ENCODE measurements around the gene NFXL1. TPM values are rescaled to one million over a fixed set of nuclear protein-coding genes. Genes with fewer than 3 reads are reported as not detected.

NFXL1 gene
- total and polyA plus RNA-seq, 10 of the 15 experiments (the other 5 are each of a cell fraction or from before 2014, with no cell fraction given) = 8.1 to 16.5 (median 13.1) TPM

- ChIA-PET SMC1A (ENCODE audit: uncharacterized antibody, unreplicated experiment) (no interaction called here), RAD21 (ENCODE audit: unreplicated experiment) (no interaction called here), CTCF (interaction anchor here (0.8 to 3.0 kb wide), 2 partner anchors 20 to 114 kb away, joined by 3 to 10 read pairs; partner anchors contain the start of gene CORIN), POLR2A (interaction anchor here (0.6 kb wide), 1 partner anchor 334 kb away, joined by 3 read pairs; no protein-coding TSS in a partner anchor)
- Histone ChIP-seq H4K20me1 (ENCODE audit: control insufficient read depth, insufficient read depth) (no peaks in the 10 kb centered on the region), H3K79me2 (ENCODE audit: control insufficient read depth, insufficient read depth, low read length) (no peaks in the 10 kb centered on the region), H3K4me2 (ENCODE audit: control insufficient read depth, insufficient read depth) (no peak overlapping the region), H3K27ac (ENCODE audit: control insufficient read depth, insufficient read depth) (no peak overlapping the region), H3K27me3 (replicated peaks in 1 of 2; ENCODE audit: control insufficient read depth in 2 of 2, insufficient read depth in 2 of 2, low read length in 1 of 2) (peaks cover 0 to 2% of the 10 kb centered on the region in 2 experiments; a peak in 1 of 4 replicates), H3K9ac (ENCODE audit: control insufficient read depth, insufficient read depth, low read length) (no peak overlapping the region), H2AFZ (ENCODE audit: control insufficient read depth, low read depth, low read length) (peak overlapping the region; percentile 23), H3K4me1 (ENCODE audit: control insufficient read depth, insufficient read depth, low read length) (no peaks in the 10 kb centered on the region), H3K4me3 (no peak overlapping the region), H3K9me3 (replicated peaks; ENCODE audit: control insufficient read depth, insufficient read depth, low read length) (no peaks in the 10 kb centered on the region), H3K36me3 (ENCODE audit: control insufficient read depth in 2 of 2, insufficient read depth in 2 of 2, low read length in 1 of 2) (no peaks in the 10 kb centered on the region)
- no peak for DNase-seq (ENCODE audit: low read depth, low spot score)
- intact Hi-C loops (cut with micrococcal nuclease; ENCODE audit: unreplicated experiment) = no loop called here
- in situ Hi-C loops (cut with MboI) = no loop called here
- no peak for TF ChIP-seq RB1 (IDR thresholded peaks at IDR 0.05; ENCODE audit: borderline replicate concordance)
- TF ChIP-seq JUND (IDR thresholded peaks at IDR 0.05; ENCODE audit: low read depth, low read length) = no peak
- no peak for TF ChIP-seq CHD4 (IDR thresholded peaks at IDR 0.05)
- no peak for TF ChIP-seq MXI1 (IDR thresholded peaks at IDR 0.05; ENCODE audit: low read depth, low read length)
- TF ChIP-seq FOXK2 (IDR thresholded peaks at IDR 0.05) = no peak
- TF ChIP-seq HSF1 (IDR thresholded peaks at IDR 0.05; ENCODE audit: low read depth, low read length) = no peak
- no peak for TF ChIP-seq IRF3 (IDR thresholded peaks at IDR 0.05)
- no peak for TF ChIP-seq FOS (IDR thresholded peaks at IDR 0.05; ENCODE audit: borderline replicate concordance, extremely low read depth, insufficient read length)
- TF ChIP-seq SIX5 (IDR thresholded peaks at IDR 0.05; ENCODE audit: low read depth, low read length, severe bottlenecking) = no peak
- ATAC-seq = no peak
- 37% methylated on average over 1 of the region's 1 CpG for WGBS (ENCODE audit: insufficient coverage, insufficient replicate concordance, low lambda C conversion rate, missing lambda C conversion rate)
- no peak for FAIRE-seq
- BruUV-seq (replicated peaks) = no TSS peak
Observed at GRCh38 chr4:47819178-47819577, 95.2 kb downstream of the NFXL1 start.
